ENCODE data around the gene TRUB1.

TRUB1 gene

GRCh38 chr10:114911052-114911711 lies 26.8 kb upstream of the TRUB1 start:
- no peak overlapping the region for H3K27ac ChIP-seq (ENCODE audit: low read depth, low read length)
- H3K9me3 ChIP-seq (ENCODE audit: insufficient read depth, low read depth, low read length): no peaks in the 10 kb centered on the region
- no peaks in the 10 kb centered on the region for H3K4me1 ChIP-seq (ENCODE audit: insufficient read depth, low read length)
- no peaks in the 10 kb centered on the region for H3K36me3 ChIP-seq (ENCODE audit: insufficient read depth, low read length)
- no peaks in the 10 kb centered on the region for H3K27me3 ChIP-seq (ENCODE audit: insufficient read depth, low read length)
- WGBS: 88% methylated on average over 4 of the region's 4 CpGs
- no peak overlapping the region for H3K9ac ChIP-seq (ENCODE audit: low read depth, low read length)
- H3K4me3 ChIP-seq (ENCODE audit: low read length): no peak overlapping the region

GRCh38 chr10:114911801-114912469 lies 26.1 kb upstream of the TRUB1 start:
- Histone ChIP-seq H3K4me1 (ENCODE audit: insufficient read depth, low read length) (no peaks in the 10 kb centered on the region), H3K9me3 (ENCODE audit: insufficient read depth, low read depth, low read length) (no peaks in the 10 kb centered on the region), H3K4me3 (ENCODE audit: low read length) (no peak overlapping the region), H3K9ac (ENCODE audit: low read depth, low read length) (no peak overlapping the region), H3K27me3 (ENCODE audit: insufficient read depth, low read length) (no peaks in the 10 kb centered on the region), H3K27ac (ENCODE audit: low read depth, low read length) (no peak overlapping the region), H3K36me3 (ENCODE audit: insufficient read depth, low read length) (no peaks in the 10 kb centered on the region)
- WGBS: 88% methylated on average over 5 of the region's 5 CpGs

- Histone ChIP-seq H3K36me3 (ENCODE audit: insufficient read depth, low read length) (no peaks in the 10 kb centered on the region), H3K9ac (ENCODE audit: low read depth, low read length) (no peak overlapping the region), H3K4me1 (ENCODE audit: insufficient read depth, low read length) (peaks cover 5% of the 10 kb centered on the region), H3K4me3 (ENCODE audit: low read length) (no peak overlapping the region), H3K9me3 (ENCODE audit: insufficient read depth, low read depth, low read length) (no peaks in the 10 kb centered on the region), H3K27ac (ENCODE audit: low read depth, low read length) (no peak overlapping the region), H3K27me3 (ENCODE audit: insufficient read depth, low read length) (no peaks in the 10 kb centered on the region)
- WGBS: 85% methylated on average over 2 of the region's 2 CpGs
Observed at GRCh38 chr10:114912470-114912859, 25.5 kb upstream of the TRUB1 start.

GRCh38 chr10:114914560-114914959 lies 23.4 kb upstream of the TRUB1 start:
- Histone ChIP-seq H3K27ac (ENCODE audit: low read depth, low read length) (no peak overlapping the region), H3K9ac (ENCODE audit: low read depth, low read length) (no peak overlapping the region), H3K27me3 (ENCODE audit: insufficient read depth, low read length) (no peaks in the 10 kb centered on the region), H3K4me3 (ENCODE audit: low read length) (no peak overlapping the region), H3K9me3 (ENCODE audit: insufficient read depth, low read depth, low read length) (no peaks in the 10 kb centered on the region), H3K4me1 (ENCODE audit: insufficient read depth, low read length) (peaks cover 22% of the 10 kb centered on the region), H3K36me3 (ENCODE audit: insufficient read depth, low read length) (no peaks in the 10 kb centered on the region)
- WGBS: 98% methylated on average over 3 of the region's 3 CpGs

- Histone ChIP-seq H3K9ac (ENCODE audit: low read depth, low read length) (no peak overlapping the region), H3K27me3 (ENCODE audit: insufficient read depth, low read length) (no peaks in the 10 kb centered on the region), H3K27ac (ENCODE audit: low read depth, low read length) (no peak overlapping the region), H3K4me3 (ENCODE audit: low read length) (no peak overlapping the region), H3K9me3 (ENCODE audit: insufficient read depth, low read depth, low read length) (no peaks in the 10 kb centered on the region), H3K36me3 (ENCODE audit: insufficient read depth, low read length) (no peaks in the 10 kb centered on the region), H3K4me1 (ENCODE audit: insufficient read depth, low read length) (peaks cover 22% of the 10 kb centered on the region)
- WGBS: 100% methylated on average over 2 of the region's 2 CpGs
Observed at GRCh38 chr10:114915294-114915693, 22.7 kb upstream of the TRUB1 start.

- Histone ChIP-seq H3K9me3 (ENCODE audit: insufficient read depth, low read depth, low read length) (no peaks in the 10 kb centered on the region), H3K4me1 (ENCODE audit: insufficient read depth, low read length) (peaks cover 22% of the 10 kb centered on the region), H3K27me3 (ENCODE audit: insufficient read depth, low read length) (no peaks in the 10 kb centered on the region), H3K36me3 (ENCODE audit: insufficient read depth, low read length) (no peaks in the 10 kb centered on the region), H3K9ac (ENCODE audit: low read depth, low read length) (no peak overlapping the region), H3K27ac (ENCODE audit: low read depth, low read length) (no peak overlapping the region), H3K4me3 (ENCODE audit: low read length) (no peak overlapping the region)
- WGBS: 96% methylated on average over 10 of the region's 10 CpGs
Observed at GRCh38 chr10:114916653-114917052, 21.3 kb upstream of the TRUB1 start.

- Histone ChIP-seq H3K4me3 (ENCODE audit: low read length) (no peak overlapping the region), H3K27me3 (ENCODE audit: insufficient read depth, low read length) (no peaks in the 10 kb centered on the region), H3K36me3 (ENCODE audit: insufficient read depth, low read length) (no peaks in the 10 kb centered on the region), H3K4me1 (ENCODE audit: insufficient read depth, low read length) (peaks cover 22% of the 10 kb centered on the region), H3K9ac (ENCODE audit: low read depth, low read length) (no peak overlapping the region), H3K9me3 (ENCODE audit: insufficient read depth, low read depth, low read length) (no peaks in the 10 kb centered on the region), H3K27ac (ENCODE audit: low read depth, low read length) (peak overlapping the region; percentile 85)
- 71% methylated on average over 1 of the region's 1 CpG for WGBS
Observed at GRCh38 chr10:114917459-114917858, 20.5 kb upstream of the TRUB1 start.

DNA sequence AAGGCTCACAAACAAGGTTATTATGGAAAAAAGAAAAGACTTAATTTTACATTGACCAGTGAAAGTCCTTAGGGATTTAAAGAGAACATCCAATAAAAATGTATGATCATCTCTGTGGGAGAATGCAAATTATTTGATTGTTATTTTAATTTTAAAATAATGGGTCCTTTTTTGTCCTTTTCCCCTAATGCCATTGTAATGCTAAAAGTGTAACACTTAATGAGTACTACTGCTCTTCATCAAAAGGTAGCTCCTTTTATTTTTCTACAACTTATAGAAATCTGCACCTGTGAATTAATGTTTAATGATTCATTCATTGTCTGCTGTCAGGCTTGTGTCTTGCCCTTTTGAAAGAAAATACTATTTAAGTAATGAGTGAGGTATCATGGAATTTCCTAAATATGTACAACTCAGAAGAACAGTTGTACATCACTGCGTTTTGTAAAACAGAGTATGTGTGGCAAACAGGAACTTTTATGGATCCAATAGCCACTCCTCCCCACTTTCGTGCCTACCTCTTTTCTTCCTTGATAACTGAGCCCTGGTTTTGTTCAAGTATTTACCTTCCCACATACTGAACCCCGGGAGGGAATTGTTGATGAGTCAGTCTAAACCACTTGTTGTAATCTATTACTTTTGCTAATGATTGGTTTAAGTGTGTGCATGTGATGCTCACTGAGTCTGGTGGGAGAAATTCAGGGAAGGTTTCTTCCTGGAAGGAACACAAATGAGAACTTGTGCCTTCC lies 19.9 kb upstream of the TRUB1 start:
- Histone ChIP-seq H3K4me3 (ENCODE audit: low read length) (peak overlapping the region; percentile 6; the same call in 1 of the 2 replicates), H3K27me3 (ENCODE audit: insufficient read depth, low read length) (no peaks in the 10 kb centered on the region), H3K36me3 (ENCODE audit: insufficient read depth, low read length) (no peaks in the 10 kb centered on the region), H3K9me3 (ENCODE audit: insufficient read depth, low read depth, low read length) (no peaks in the 10 kb centered on the region), H3K9ac (ENCODE audit: low read depth, low read length) (0 out of 2 replicates have a peak overlapping the region, but pooled peaks have one; percentile 4), H3K27ac (ENCODE audit: low read depth, low read length) (peak overlapping the region; percentile 93), H3K4me1 (ENCODE audit: insufficient read depth, low read length) (peaks cover 22% of the 10 kb centered on the region)
- WGBS: 46% methylated on average over 3 of the region's 3 CpGs

GRCh38 chr10:114920459-114920858 lies 17.5 kb upstream of the TRUB1 start:
- Histone ChIP-seq H3K4me3 (ENCODE audit: low read length) (no peak overlapping the region), H3K27me3 (ENCODE audit: insufficient read depth, low read length) (no peaks in the 10 kb centered on the region), H3K36me3 (ENCODE audit: insufficient read depth, low read length) (no peaks in the 10 kb centered on the region), H3K4me1 (ENCODE audit: insufficient read depth, low read length) (peaks cover 22% of the 10 kb centered on the region), H3K27ac (ENCODE audit: low read depth, low read length) (no peak overlapping the region), H3K9ac (ENCODE audit: low read depth, low read length) (no peak overlapping the region), H3K9me3 (ENCODE audit: insufficient read depth, low read depth, low read length) (no peaks in the 10 kb centered on the region)
- 100% methylated on average over 1 of the region's 1 CpG for WGBS

DNA sequence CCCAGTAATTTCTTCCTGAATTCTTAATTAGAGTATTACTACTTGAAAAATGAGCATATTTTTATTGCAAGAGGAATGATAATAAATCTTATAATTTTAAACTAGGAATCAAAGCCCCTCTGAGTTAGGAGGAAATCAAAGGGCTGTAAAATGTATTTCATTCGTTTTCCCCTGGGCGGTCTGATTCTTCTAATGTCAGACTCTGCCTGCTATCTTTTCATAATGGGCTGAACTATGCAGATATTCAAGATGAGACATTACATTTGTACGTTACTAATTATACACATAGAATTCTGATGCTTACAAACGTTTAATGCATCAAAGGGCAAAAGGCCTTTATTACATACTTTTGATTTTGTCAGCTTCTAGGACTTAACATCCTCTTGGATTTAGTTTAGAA lies 16.0 kb upstream of the TRUB1 start:
- WGBS: 90% methylated on average over 4 of the region's 4 CpGs

DNA sequence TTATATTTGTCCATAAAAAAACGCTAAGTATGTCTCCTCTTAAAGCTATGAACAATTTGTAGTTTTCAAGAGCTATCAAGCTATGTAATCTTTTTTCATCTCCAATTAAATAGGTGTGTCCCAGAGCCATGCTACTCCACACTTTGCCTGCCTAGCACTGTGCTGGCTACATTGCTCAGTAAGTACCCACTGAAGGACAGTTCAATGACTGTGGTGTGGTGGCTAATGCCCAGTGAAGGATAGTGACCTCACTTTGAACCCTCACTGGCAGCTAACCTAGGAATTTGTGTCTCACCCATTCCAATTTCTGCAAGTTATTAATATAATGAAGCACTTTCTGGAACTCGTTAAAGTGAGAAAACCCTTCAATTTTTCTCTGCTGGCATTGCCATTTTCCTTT lies 14.4 kb upstream of the TRUB1 start:
- Histone ChIP-seq H3K4me1 (ENCODE audit: insufficient read depth, low read length) (peaks cover 7% of the 10 kb centered on the region), H3K36me3 (ENCODE audit: insufficient read depth, low read length) (no peaks in the 10 kb centered on the region)

More for the DNA sequence above, 16.0 kb upstream of the TRUB1 start:
- no peak overlapping the region for H3K27ac ChIP-seq (ENCODE audit: low read depth, low read length)
- no peaks in the 10 kb centered on the region for H3K9me3 ChIP-seq (ENCODE audit: insufficient read depth, low read depth, low read length)
- no peak overlapping the region for H3K4me3 ChIP-seq (ENCODE audit: low read length)
- peaks cover 22% of the 10 kb centered on the region for H3K4me1 ChIP-seq (ENCODE audit: insufficient read depth, low read length)
- no peak overlapping the region for H3K9ac ChIP-seq (ENCODE audit: low read depth, low read length)
- no peaks in the 10 kb centered on the region for H3K36me3 ChIP-seq (ENCODE audit: insufficient read depth, low read length)
- no peaks in the 10 kb centered on the region for H3K27me3 ChIP-seq (ENCODE audit: insufficient read depth, low read length)

More for the DNA sequence above, 14.4 kb upstream of the TRUB1 start:
- 98% methylated on average over 2 of the region's 2 CpGs for WGBS
- Histone ChIP-seq H3K27ac (ENCODE audit: low read depth, low read length) (no peak overlapping the region), H3K9me3 (ENCODE audit: insufficient read depth, low read depth, low read length) (no peaks in the 10 kb centered on the region), H3K4me3 (ENCODE audit: low read length) (no peak overlapping the region), H3K9ac (ENCODE audit: low read depth, low read length) (no peak overlapping the region), H3K27me3 (ENCODE audit: insufficient read depth, low read length) (no peaks in the 10 kb centered on the region)
